Endothelial cell of umbilical vein (primary cell): ENCODE results near the gene D2HGDH. TPM values are rescaled to one million over a fixed set of nuclear protein-coding genes. Genes with fewer than 3 reads are reported as not detected.

ENCODE experiments used
- BruUV-seq: library from RNA; stranded (reverse); fragments of 400-500 nt; replicated peaks from 2 replicates; lab custom pipeline; 2021; lab: Mats Ljungman, UMichigan
- CTCF ChIA-PET: fragments of 300-600, 350-600 bp; sonication (Branson Sonifier 250); formaldehyde crosslinking; loops from one replicate; lab custom pipeline; 2021; ENCODE audit warnings: antibody characterized with exemption, inconsistent platforms; lab: Charles Lee
- POLR2A ChIA-PET: fragments of 300-600, 350-600 bp; sonication (Branson Sonifier 250); formaldehyde crosslinking; loops from one replicate; lab custom pipeline; 2021; ENCODE audit warnings: antibody characterized with exemption, inconsistent platforms; lab: Charles Lee
- DNase-seq: peaks from one replicate; pipeline ENCODE4 v3.0.0-alpha.2; 2011; ENCODE audit warnings: low read depth, low spot score
- FAIRE-seq: peaks from 2 replicates; lab custom pipeline; 2011; peaks lifted over from hg19 to GRCh38; lab: Jason Lieb, UNC
- H2AFZ ChIP-seq: 2 replicates; pipeline ENCODE4 v1.6.0; 2012; ENCODE audit warnings: low read depth, low read length, control low read depth, inconsistent platforms
- H3K27ac ChIP-seq: 2 replicates; pipeline ENCODE4 v1.5.1; 2011; ENCODE audit warnings: low read depth, mild to moderate bottlenecking, control low read depth, low read length, moderate library complexity; ENCODE audit not compliant: insufficient read depth
- H3K27me3 ChIP-seq, 2 experiments: 2 replicates each; pipeline versions ENCODE4 v1.6.0 to v1.6.1; 2011; ENCODE audit warnings: low read length in 2 of 2, mixed read lengths in 1 of 2; ENCODE audit not compliant: control insufficient read depth in 2 of 2, insufficient read depth in 2 of 2
- H3K36me3 ChIP-seq, 2 experiments: 2 replicates in 1 of 2; 3 replicates in 1 of 2; pipeline ENCODE4 v1.5.1; 2011; ENCODE audit warnings: low read length in 2 of 2, mild to moderate bottlenecking in 1 of 2, moderate library complexity in 1 of 2; ENCODE audit not compliant: control insufficient read depth in 2 of 2, insufficient read depth in 2 of 2; ENCODE audit errors: extremely low read depth in 1 of 2
- H3K4me1 ChIP-seq: 3 replicates; pipeline ENCODE4 v1.5.1; 2011; ENCODE audit warnings: mild to moderate bottlenecking, low read length; ENCODE audit not compliant: control insufficient read depth, insufficient read depth; ENCODE audit errors: extremely low read depth
- H3K4me2 ChIP-seq: 2 replicates; pipeline ENCODE4 v1.6.1; 2011; ENCODE audit warnings: low read length, control low read depth, mixed read lengths; ENCODE audit not compliant: insufficient read depth
- H3K4me3 ChIP-seq, 3 experiments: fragments of 200-600 bp in 1 of 3; sonication (generic), shearing (Covaris generic) in 1 of 3; replicated peaks in 1 of 3; 2 replicates each; pipeline ENCODE4 v1.5.1; 2011 to 2016; ENCODE audit warnings: control low read depth in 3 of 3, low read length in 3 of 3, mild to moderate bottlenecking in 2 of 3, inconsistent platforms in 1 of 3, low read depth in 1 of 3, moderate library complexity in 1 of 3; ENCODE audit not compliant: insufficient read depth in 1 of 3
- H3K79me2 ChIP-seq: 2 replicates; pipeline ENCODE4 v1.6.0; 2012; ENCODE audit warnings: low read length, inconsistent platforms; ENCODE audit not compliant: control insufficient read depth, insufficient read depth
- H3K9ac ChIP-seq: replicated peaks from 2 replicates; pipeline ENCODE3; 2011; ENCODE audit warnings: low read length, control low read depth; ENCODE audit not compliant: insufficient read depth; ENCODE audit errors: extremely low read depth
- H3K9me1 ChIP-seq: replicated peaks from 3 replicates; pipeline ENCODE4 v1.6.0; 2011; ENCODE audit warnings: mild to moderate bottlenecking, low read length; ENCODE audit not compliant: control insufficient read depth, insufficient read depth; ENCODE audit errors: extremely low read depth
- H3K9me3 ChIP-seq: replicated peaks from 2 replicates; pipeline ENCODE4 v1.5.1; 2012; ENCODE audit warnings: low read length, inconsistent platforms; ENCODE audit not compliant: control insufficient read depth, insufficient read depth
- H4K20me1 ChIP-seq: replicated peaks from 2 replicates; pipeline ENCODE3; 2011; ENCODE audit warnings: mild to moderate bottlenecking, low read length; ENCODE audit not compliant: control insufficient read depth, insufficient read depth; ENCODE audit errors: extremely low read depth
- CTCF ChIP-seq, 2 donors: IDR thresholded peaks; 1 replicate in 1 of 2; 2 replicates in 1 of 2; pipeline ENCODE4 v1.5.1; 2011; ENCODE audit warnings: low read length in 2 of 2, mild to moderate bottlenecking in 2 of 2, moderate library complexity in 2 of 2, control low read depth in 1 of 2, inconsistent platforms in 1 of 2, low read depth in 1 of 2; ENCODE audit not compliant: insufficient read depth in 1 of 2; ENCODE audit errors: extremely low read depth in 1 of 2
- EZH2 ChIP-seq: IDR thresholded peaks from 2 replicates; pipeline ENCODE4 v1.6.1; 2012; ENCODE audit warnings: borderline replicate concordance, low read depth, mild to moderate bottlenecking, moderate library complexity, low read length, inconsistent platforms; ENCODE audit not compliant: severe bottlenecking
- FOS ChIP-seq: IDR thresholded peaks from 2 replicates; pipeline ENCODE4 v1.6.1; 2011; ENCODE audit warnings: mild to moderate bottlenecking, low read length, moderate library complexity, borderline replicate concordance; ENCODE audit not compliant: insufficient read depth
- GATA2 ChIP-seq: IDR thresholded peaks from 2 replicates; pipeline ENCODE4 v1.7.0; 2011; ENCODE audit warnings: low read depth, mild to moderate bottlenecking, moderate library complexity, mixed read lengths, low read length; ENCODE audit not compliant: insufficient read length, insufficient read depth
- JUN ChIP-seq: IDR thresholded peaks from 2 replicates; pipeline ENCODE4 v1.6.1; 2011; ENCODE audit warnings: borderline replicate concordance, low read depth; ENCODE audit not compliant: insufficient read length, insufficient read depth
- MYC ChIP-seq: IDR thresholded peaks from one replicate; pipeline ENCODE4 v1.6.1; 2011; ENCODE audit warnings: mild to moderate bottlenecking, low read depth, low read length
- POLR2A ChIP-seq: IDR thresholded peaks from 2 replicates; pipeline ENCODE4 v1.6.1; 2012; ENCODE audit warnings: low read depth, mild to moderate bottlenecking, control low read depth, low read length
- POLR2AphosphoS5 ChIP-seq: IDR thresholded peaks from 2 replicates; pipeline ENCODE4 v1.6.1; 2012; ENCODE audit warnings: low read depth, mild to moderate bottlenecking, control low read depth, low read length, moderate library complexity; ENCODE audit not compliant: insufficient read depth
- dilution Hi-C: fragments of 300-500 bp; cut with MboI; formaldehyde crosslinking; loops from one replicate; pipeline ENCODE4 v1.15.0; 2019; ENCODE audit warnings: low sequenced_read_pairs; ENCODE audit not compliant: extremely low pct_ligation_motif_present
- intact Hi-C: fragments of 100-400 bp; cut with micrococcal nuclease; formaldehyde crosslinking; loops from one replicate; pipeline ENCODE4 v1.10.0; 2022
- polyA plus RNA-seq, 4 experiments: library from polyadenylated mRNA; depleted of rRNA in 3 of 4; stranded (reverse) in 3 of 4; unstranded in 1 of 4; fragments of >200 nt; gene quantifications; 2 replicates each; pipeline versions ENCODE4 v1.2.1 to v1.2.3, GENCODE V29; 2011 to 2012; ENCODE audit warnings: missing spikeins in 1 of 4
- total RNA-seq: library from RNA; stranded (reverse); gene quantifications from 2 replicates; pipeline ENCODE4 v1.2.3, GENCODE V29; 2021
- TF ChIP-seq, protein P1 (sequence below): IDR thresholded peaks from 2 replicates; pipeline ENCODE4 v1.6.1; 2011; ENCODE audit not compliant: insufficient read depth, insufficient read length

Gene D2HGDH
- total and polyA plus RNA-seq, 2 donors (not counting 3 experiments of a cell fraction or from before 2014, with no cell fraction given) = 22.3 TPM

GRCh38 chr2:241760301-241760771 is 25.9 kb downstream of the D2HGDH start:
- TF ChIP-seq CTCF (IDR thresholded peaks at IDR 0.05; ENCODE audit: extremely low read depth in 1 of 2, insufficient read depth in 1 of 2, low read depth in 1 of 2, low read length in 2 of 2) (no peak), FOS (no peak), POLR2AphosphoS5 (no peak), JUN (no peak), POLR2A (no peak), GATA2 (no peak), EZH2 (no peak), MYC (no peak)
- TF ChIP-seq, protein P1, sequence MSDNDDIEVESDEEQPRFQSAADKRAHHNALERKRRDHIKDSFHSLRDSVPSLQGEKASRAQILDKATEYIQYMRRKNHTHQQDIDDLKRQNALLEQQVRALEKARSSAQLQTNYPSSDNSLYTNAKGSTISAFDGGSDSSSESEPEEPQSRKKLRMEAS = no peak
- POLR2A ChIA-PET = no interaction called here
- Histone ChIP-seq H3K4me3 (no peak overlapping the region), H3K79me2 (no peaks in the 10 kb centered on the region), H3K9ac (no peak overlapping the region), H3K4me2 (no peak overlapping the region), H3K27me3 (no peaks in the 10 kb centered on the region), H3K9me3 (no peaks in the 10 kb centered on the region), H3K36me3 (peaks cover 0 to 4% of the 10 kb centered on the region in 2 experiments), H4K20me1 (no peaks in the 10 kb centered on the region), H3K9me1 (no peaks in the 10 kb centered on the region), H2AFZ (no peak overlapping the region), H3K4me1 (no peaks in the 10 kb centered on the region), H3K27ac (no peak overlapping the region)
- intact Hi-C loops (no loop called here), dilution Hi-C loops (no loop called here)
- CTCF ChIA-PET = no interaction called here
- DNase-seq (no peak), FAIRE-seq (no peak)
- no TSS peak for BruUV-seq
